Endothelial cell of umbilical vein (primary cell): ENCODE results near the gene HMGCS2. TPM values are rescaled to one million over a fixed set of nuclear protein-coding genes. Genes with fewer than 3 reads are reported as not detected.

Experiments used
- BruUV-seq: library from RNA; stranded (reverse); fragments of 400-500 nt; replicated peaks from 2 replicates; lab custom pipeline; 2021; lab: Mats Ljungman, UMichigan
- CTCF ChIA-PET: fragments of 300-600, 350-600 bp; sonication (Branson Sonifier 250); formaldehyde crosslinking; loops from one replicate; lab custom pipeline; 2021; ENCODE audit warnings: antibody characterized with exemption, inconsistent platforms; lab: Charles Lee
- POLR2A ChIA-PET: fragments of 300-600, 350-600 bp; sonication (Branson Sonifier 250); formaldehyde crosslinking; loops from one replicate; lab custom pipeline; 2021; ENCODE audit warnings: antibody characterized with exemption, inconsistent platforms; lab: Charles Lee
- DNase-seq: peaks from one replicate; pipeline ENCODE4 v3.0.0-alpha.2; 2011; ENCODE audit warnings: low read depth, low spot score
- FAIRE-seq: peaks from 2 replicates; lab custom pipeline; 2011; peaks lifted over from hg19 to GRCh38; lab: Jason Lieb, UNC
- H2AFZ ChIP-seq: 2 replicates; pipeline ENCODE4 v1.6.0; 2012; ENCODE audit warnings: low read depth, low read length, control low read depth, inconsistent platforms
- H3K27ac ChIP-seq: 2 replicates; pipeline ENCODE4 v1.5.1; 2011; ENCODE audit warnings: low read depth, mild to moderate bottlenecking, control low read depth, low read length, moderate library complexity; ENCODE audit not compliant: insufficient read depth
- H3K27me3 ChIP-seq, 2 experiments: 2 replicates each; pipeline versions ENCODE4 v1.6.0 to v1.6.1; 2011; ENCODE audit warnings: low read length in 2 of 2, mixed read lengths in 1 of 2; ENCODE audit not compliant: control insufficient read depth in 2 of 2, insufficient read depth in 2 of 2
- H3K36me3 ChIP-seq, 2 experiments: 2 replicates in 1 of 2; 3 replicates in 1 of 2; pipeline ENCODE4 v1.5.1; 2011; ENCODE audit warnings: low read length in 2 of 2, mild to moderate bottlenecking in 1 of 2, moderate library complexity in 1 of 2; ENCODE audit not compliant: control insufficient read depth in 2 of 2, insufficient read depth in 2 of 2; ENCODE audit errors: extremely low read depth in 1 of 2
- H3K4me1 ChIP-seq: 3 replicates; pipeline ENCODE4 v1.5.1; 2011; ENCODE audit warnings: mild to moderate bottlenecking, low read length; ENCODE audit not compliant: control insufficient read depth, insufficient read depth; ENCODE audit errors: extremely low read depth
- H3K4me2 ChIP-seq: 2 replicates; pipeline ENCODE4 v1.6.1; 2011; ENCODE audit warnings: low read length, control low read depth, mixed read lengths; ENCODE audit not compliant: insufficient read depth
- H3K4me3 ChIP-seq, 3 experiments: fragments of 200-600 bp in 1 of 3; sonication (generic), shearing (Covaris generic) in 1 of 3; replicated peaks in 1 of 3; 2 replicates each; pipeline ENCODE4 v1.5.1; 2011 to 2016; ENCODE audit warnings: control low read depth in 3 of 3, low read length in 3 of 3, mild to moderate bottlenecking in 2 of 3, inconsistent platforms in 1 of 3, low read depth in 1 of 3, moderate library complexity in 1 of 3; ENCODE audit not compliant: insufficient read depth in 1 of 3
- H3K79me2 ChIP-seq: 2 replicates; pipeline ENCODE4 v1.6.0; 2012; ENCODE audit warnings: low read length, inconsistent platforms; ENCODE audit not compliant: control insufficient read depth, insufficient read depth
- H3K9ac ChIP-seq: replicated peaks from 2 replicates; pipeline ENCODE3; 2011; ENCODE audit warnings: low read length, control low read depth; ENCODE audit not compliant: insufficient read depth; ENCODE audit errors: extremely low read depth
- H3K9me1 ChIP-seq: replicated peaks from 3 replicates; pipeline ENCODE4 v1.6.0; 2011; ENCODE audit warnings: mild to moderate bottlenecking, low read length; ENCODE audit not compliant: control insufficient read depth, insufficient read depth; ENCODE audit errors: extremely low read depth
- H3K9me3 ChIP-seq: replicated peaks from 2 replicates; pipeline ENCODE4 v1.5.1; 2012; ENCODE audit warnings: low read length, inconsistent platforms; ENCODE audit not compliant: control insufficient read depth, insufficient read depth
- H4K20me1 ChIP-seq: replicated peaks from 2 replicates; pipeline ENCODE3; 2011; ENCODE audit warnings: mild to moderate bottlenecking, low read length; ENCODE audit not compliant: control insufficient read depth, insufficient read depth; ENCODE audit errors: extremely low read depth
- CTCF ChIP-seq, 2 donors: IDR thresholded peaks; 1 replicate in 1 of 2; 2 replicates in 1 of 2; pipeline ENCODE4 v1.5.1; 2011; ENCODE audit warnings: low read length in 2 of 2, mild to moderate bottlenecking in 2 of 2, moderate library complexity in 2 of 2, control low read depth in 1 of 2, inconsistent platforms in 1 of 2, low read depth in 1 of 2; ENCODE audit not compliant: insufficient read depth in 1 of 2; ENCODE audit errors: extremely low read depth in 1 of 2
- EZH2 ChIP-seq: IDR thresholded peaks from 2 replicates; pipeline ENCODE4 v1.6.1; 2012; ENCODE audit warnings: borderline replicate concordance, low read depth, mild to moderate bottlenecking, moderate library complexity, low read length, inconsistent platforms; ENCODE audit not compliant: severe bottlenecking
- FOS ChIP-seq: IDR thresholded peaks from 2 replicates; pipeline ENCODE4 v1.6.1; 2011; ENCODE audit warnings: mild to moderate bottlenecking, low read length, moderate library complexity, borderline replicate concordance; ENCODE audit not compliant: insufficient read depth
- GATA2 ChIP-seq: IDR thresholded peaks from 2 replicates; pipeline ENCODE4 v1.7.0; 2011; ENCODE audit warnings: low read depth, mild to moderate bottlenecking, moderate library complexity, mixed read lengths, low read length; ENCODE audit not compliant: insufficient read length, insufficient read depth
- JUN ChIP-seq: IDR thresholded peaks from 2 replicates; pipeline ENCODE4 v1.6.1; 2011; ENCODE audit warnings: borderline replicate concordance, low read depth; ENCODE audit not compliant: insufficient read length, insufficient read depth
- MAX ChIP-seq: IDR thresholded peaks from 2 replicates; pipeline ENCODE4 v1.6.1; 2011; ENCODE audit not compliant: insufficient read depth, insufficient read length
- MYC ChIP-seq: IDR thresholded peaks from one replicate; pipeline ENCODE4 v1.6.1; 2011; ENCODE audit warnings: mild to moderate bottlenecking, low read depth, low read length
- POLR2A ChIP-seq: IDR thresholded peaks from 2 replicates; pipeline ENCODE4 v1.6.1; 2012; ENCODE audit warnings: low read depth, mild to moderate bottlenecking, control low read depth, low read length
- POLR2AphosphoS5 ChIP-seq: IDR thresholded peaks from 2 replicates; pipeline ENCODE4 v1.6.1; 2012; ENCODE audit warnings: low read depth, mild to moderate bottlenecking, control low read depth, low read length, moderate library complexity; ENCODE audit not compliant: insufficient read depth
- dilution Hi-C: fragments of 300-500 bp; cut with MboI; formaldehyde crosslinking; loops from one replicate; pipeline ENCODE4 v1.15.0; 2019; ENCODE audit warnings: low sequenced_read_pairs; ENCODE audit not compliant: extremely low pct_ligation_motif_present
- intact Hi-C: fragments of 100-400 bp; cut with micrococcal nuclease; formaldehyde crosslinking; loops from one replicate; pipeline ENCODE4 v1.10.0; 2022
- polyA plus RNA-seq, 4 experiments: library from polyadenylated mRNA; depleted of rRNA in 3 of 4; stranded (reverse) in 3 of 4; unstranded in 1 of 4; fragments of >200 nt; gene quantifications; 2 replicates each; pipeline versions ENCODE4 v1.2.1 to v1.2.3, GENCODE V29; 2011 to 2012; ENCODE audit warnings: missing spikeins in 1 of 4
- total RNA-seq: library from RNA; stranded (reverse); gene quantifications from 2 replicates; pipeline ENCODE4 v1.2.3, GENCODE V29; 2021

HMGCS2 gene
- total and polyA plus RNA-seq, 2 donors (not counting 3 experiments of a cell fraction or from before 2014, with no cell fraction given) = not detected

- FAIRE-seq (no peak), DNase-seq (no peak)
- Histone ChIP-seq H4K20me1 (no peaks in the 10 kb centered on the region), H3K4me2 (no peak overlapping the region), H3K9me3 (no peaks in the 10 kb centered on the region), H3K4me3 (no peak overlapping the region), H3K9ac (no peak overlapping the region), H3K27me3 (peaks cover 4 to 12% of the 10 kb centered on the region in 2 experiments), H3K4me1 (no peaks in the 10 kb centered on the region), H3K36me3 (no peaks in the 10 kb centered on the region), H3K9me1 (no peaks in the 10 kb centered on the region), H3K27ac (no peak overlapping the region), H3K79me2 (no peaks in the 10 kb centered on the region), H2AFZ (no peak overlapping the region)
- ChIA-PET CTCF (interaction anchor here (3.3 kb wide), 1 partner anchor 17 kb away, joined by 14 read pairs; no protein-coding TSS in a partner anchor), POLR2A (no interaction called here)
- TF ChIP-seq MYC = no peak
- TF ChIP-seq MAX = no peak
- TF ChIP-seq POLR2AphosphoS5 = no peak
- TF ChIP-seq GATA2 = no peak
- no peak for TF ChIP-seq FOS
- TF ChIP-seq EZH2 = no peak
- no peak for TF ChIP-seq CTCF (IDR thresholded peaks at IDR 0.05; ENCODE audit: extremely low read depth in 1 of 2, insufficient read depth in 1 of 2, low read depth in 1 of 2, low read length in 2 of 2)
- no peak for TF ChIP-seq JUN
- no peak for TF ChIP-seq POLR2A
- dilution Hi-C loops (no loop called here), intact Hi-C loops (no loop called here)
- BruUV-seq = no TSS peak
Observed at GRCh38 chr1:119791377-119791776, 22.7 kb upstream of the HMGCS2 start.
